Ishikawa (cell line): ENCODE measurements around the gene KIF17.

ENCODE experiments used
- CEBPB ChIP-seq: IDR thresholded peaks from 2 replicates; pipeline ENCODE4 v1.6.1; 2012
- CREB1 ChIP-seq: IDR thresholded peaks from 2 replicates; pipeline ENCODE4 v1.6.1; 2012; ENCODE audit warnings: low read depth
- EGR1 ChIP-seq: IDR thresholded peaks from 2 replicates; pipeline ENCODE4 v1.6.1; 2012
- EP300 ChIP-seq: IDR thresholded peaks from 2 replicates; pipeline ENCODE4 v1.6.1; 2012; ENCODE audit warnings: borderline replicate concordance
- FOXM1 ChIP-seq: IDR thresholded peaks from 2 replicates; pipeline ENCODE4 v1.6.1; 2012; ENCODE audit warnings: low read depth, borderline replicate concordance
- MAX ChIP-seq: IDR thresholded peaks from 2 replicates; pipeline ENCODE4 v1.6.1; 2012
- NFIC ChIP-seq: IDR thresholded peaks from 2 replicates; pipeline ENCODE4 v1.6.1; 2012
- RAD21 ChIP-seq: IDR thresholded peaks from 2 replicates; pipeline ENCODE4 v1.6.1; 2012; ENCODE audit warnings: low read depth
- REST ChIP-seq: IDR thresholded peaks from 2 replicates; pipeline ENCODE4 v1.6.1; 2012; ENCODE audit warnings: low read depth, mild to moderate bottlenecking
- TAF1 ChIP-seq: IDR thresholded peaks from 2 replicates; pipeline ENCODE4 v1.6.1; 2012; ENCODE audit warnings: low read depth, mild to moderate bottlenecking
- TCF12 ChIP-seq: IDR thresholded peaks from 2 replicates; pipeline ENCODE4 v1.6.1; 2012; ENCODE audit warnings: low read depth
- TEAD4 ChIP-seq: IDR thresholded peaks from 2 replicates; pipeline ENCODE4 v1.6.1; 2012
- USF1 ChIP-seq: IDR thresholded peaks from 2 replicates; pipeline ENCODE4 v1.6.1; 2012
- YY1 ChIP-seq: IDR thresholded peaks from 2 replicates; pipeline ENCODE4 v1.6.1; 2012; ENCODE audit warnings: low read depth
- ZBTB7A ChIP-seq: IDR thresholded peaks from 2 replicates; pipeline ENCODE4 v1.6.1; 2012; ENCODE audit warnings: low read depth

The KIF17 gene

GRCh38 chr1:20731057-20731991 is 13.5 kb upstream of the KIF17 start:
- no peak for TF ChIP-seq ZBTB7A
- no peak for TF ChIP-seq USF1
- no peak for TF ChIP-seq FOXM1
- no peak for TF ChIP-seq MAX
- no peak for TF ChIP-seq CREB1
- TF ChIP-seq EGR1, result no peak
- no peak for TF ChIP-seq YY1
- TF ChIP-seq REST, result no peak
- TF ChIP-seq CEBPB, result no peak
- no peak for TF ChIP-seq EP300
- TF ChIP-seq NFIC, result no peak
- TF ChIP-seq TCF12, result no peak
- no peak for TF ChIP-seq TEAD4

GRCh38 chr1:20730690-20731056 is 12.9 kb upstream of the KIF17 start:
- TF ChIP-seq TEAD4 (no peak), NFIC (no peak), TAF1 (no peak), USF1 (no peak), CEBPB (no peak), EGR1 (no peak), ZBTB7A (no peak), TCF12 (no peak), RAD21 (no peak), FOXM1 (no peak), EP300 (no peak)

GRCh38 chr1:20729990-20730689 is 12.3 kb upstream of the KIF17 start:
- no peak for TF ChIP-seq MAX
- no peak for TF ChIP-seq EP300
- TF ChIP-seq TEAD4, result no peak
- no peak for TF ChIP-seq NFIC
- TF ChIP-seq USF1, result no peak
- TF ChIP-seq ZBTB7A, result no peak
- TF ChIP-seq TCF12, result no peak
- TF ChIP-seq EGR1, result no peak
- TF ChIP-seq CEBPB, result no peak
- no peak for TF ChIP-seq RAD21
- TF ChIP-seq REST, result no peak
- TF ChIP-seq FOXM1, result no peak
- no peak for TF ChIP-seq CREB1
- no peak for TF ChIP-seq YY1
- TF ChIP-seq TAF1, result no peak

GRCh38 chr1:20729155-20729931 is 11.5 kb upstream of the KIF17 start:
- no peak for TF ChIP-seq RAD21
- TF ChIP-seq USF1, result no peak
- TF ChIP-seq TCF12, result no peak
- no peak for TF ChIP-seq CEBPB
- no peak for TF ChIP-seq CREB1
- TF ChIP-seq EGR1, result no peak
- no peak for TF ChIP-seq FOXM1
- TF ChIP-seq EP300, result no peak
- TF ChIP-seq YY1, result no peak
- no peak for TF ChIP-seq MAX
- no peak for TF ChIP-seq TAF1
- no peak for TF ChIP-seq ZBTB7A
- no peak for TF ChIP-seq TEAD4
- TF ChIP-seq REST, result no peak
- no peak for TF ChIP-seq NFIC
